ENCODE data around the gene FIG4. TPM values are rescaled to one million over a fixed set of nuclear protein-coding genes. Genes with fewer than 3 reads are reported as not detected.

FIG4 gene
- polyA plus RNA-seq, 1 experiment, result 11.2 TPM

- TF ChIP-seq CTCF (IDR thresholded peaks at IDR 0.05; ENCODE audit: insufficient read depth, low read depth, low read length), result no peak
- CTCF ChIA-PET, result no interaction called here
- Histone ChIP-seq H3K27me3 (ENCODE audit: control insufficient read depth, insufficient read depth, low read length) (no peaks in the 10 kb centered on the region), H3K36me3 (ENCODE audit: control insufficient read depth, insufficient read depth, low read length) (no peaks in the 10 kb centered on the region), H3K4me3 (ENCODE audit: low read depth, low read length) (no peak overlapping the region)
- POLR2A ChIA-PET, result no interaction called here
- no peak for DNase-seq (ENCODE audit: low read depth)
These were observed 30.4 kb upstream of the FIG4 start for GRCh38 chr6:109660526-109661320.

- POLR2A ChIA-PET, result no interaction called here
- CTCF ChIA-PET, result no interaction called here
- Histone ChIP-seq H3K36me3 (ENCODE audit: control insufficient read depth, insufficient read depth, low read length) (no peaks in the 10 kb centered on the region), H3K27me3 (ENCODE audit: control insufficient read depth, insufficient read depth, low read length) (no peaks in the 10 kb centered on the region), H3K4me3 (ENCODE audit: low read depth, low read length) (no peak overlapping the region)
- TF ChIP-seq CTCF (IDR thresholded peaks at IDR 0.05; ENCODE audit: insufficient read depth, low read depth, low read length), result no peak
- DNase-seq (ENCODE audit: low read depth), result no peak
These were observed 28.9 kb upstream of the FIG4 start for GRCh38 chr6:109662192-109662591.

- Histone ChIP-seq H3K4me3 (ENCODE audit: low read depth, low read length) (no peak overlapping the region), H3K36me3 (ENCODE audit: control insufficient read depth, insufficient read depth, low read length) (no peaks in the 10 kb centered on the region), H3K27me3 (ENCODE audit: control insufficient read depth, insufficient read depth, low read length) (no peaks in the 10 kb centered on the region)
- ChIA-PET POLR2A (no interaction called here), CTCF (no interaction called here)
- TF ChIP-seq CTCF (IDR thresholded peaks at IDR 0.05; ENCODE audit: insufficient read depth, low read depth, low read length), result no peak
- no peak for DNase-seq (ENCODE audit: low read depth)
These were observed 21.3 kb upstream of the FIG4 start for GRCh38 chr6:109669811-109670210.

GRCh38 chr6:109671733-109672132 is 19.4 kb upstream of the FIG4 start:
- TF ChIP-seq CTCF (IDR thresholded peaks at IDR 0.05; ENCODE audit: insufficient read depth, low read depth, low read length), result no peak
- CTCF ChIA-PET, result interaction anchor here (0.9 to 1.2 kb wide), 2 partner anchors 8 to 16 kb away, joined by 3 read pairs; no protein-coding TSS in a partner anchor
- H3K27me3 ChIP-seq (ENCODE audit: control insufficient read depth, insufficient read depth, low read length), result no peaks in the 10 kb centered on the region
- POLR2A ChIA-PET, result no interaction called here
- H3K4me3 ChIP-seq (ENCODE audit: low read depth, low read length), result no peak overlapping the region
- H3K36me3 ChIP-seq (ENCODE audit: control insufficient read depth, insufficient read depth, low read length), result no peaks in the 10 kb centered on the region
- no peak for DNase-seq (ENCODE audit: low read depth)

- Histone ChIP-seq H3K27me3 (ENCODE audit: control insufficient read depth, insufficient read depth, low read length) (no peaks in the 10 kb centered on the region), H3K36me3 (ENCODE audit: control insufficient read depth, insufficient read depth, low read length) (no peaks in the 10 kb centered on the region), H3K4me3 (ENCODE audit: low read depth, low read length) (no peak overlapping the region)
- TF ChIP-seq CTCF (IDR thresholded peaks at IDR 0.05; ENCODE audit: insufficient read depth, low read depth, low read length), result no peak
- CTCF ChIA-PET, result interaction anchor here (0.9 to 1.2 kb wide), 2 partner anchors 9 to 17 kb away, joined by 3 read pairs; no protein-coding TSS in a partner anchor
- no peak for DNase-seq (ENCODE audit: low read depth)
- POLR2A ChIA-PET, result no interaction called here
These were observed 18.9 kb upstream of the FIG4 start for GRCh38 chr6:109672175-109672574.

Data from BJ (cell line).